KMS-11 (cell line): ENCODE results near the gene ATL3.
"Not testable (repeated sequence)": the region's sequence is repeated elsewhere in the genome, so short reads cannot be mapped to it uniquely, and the experiment has no call there.

ENCODE experiments used
- H2AFZ ChIP-seq: fragments of 200-600 bp; sonication (generic); 2 replicates; pipeline ENCODE4 v1.6.1; 2016; ENCODE audit warnings: antibody characterized with exemption, mixed run types, low read depth
- H3K27ac ChIP-seq: fragments of 200-600 bp; sonication (generic); 2 replicates; pipeline ENCODE4 v1.6.1; 2016; ENCODE audit warnings: mild to moderate bottlenecking, mixed run types
- H3K27me3 ChIP-seq: fragments of 200-600 bp; sonication (generic); 2 replicates; pipeline ENCODE4 v1.6.1; 2017; ENCODE audit warnings: mild to moderate bottlenecking, low read depth, mixed run types, moderate library complexity; ENCODE audit not compliant: insufficient read depth
- H3K36me3 ChIP-seq: fragments of 200-600 bp; sonication (generic); 2 replicates; pipeline ENCODE4 v1.6.1; 2017; ENCODE audit warnings: mild to moderate bottlenecking, mixed run types; ENCODE audit not compliant: insufficient read depth
- H3K4me1 ChIP-seq: fragments of 200-600 bp; sonication (generic); 2 replicates; pipeline ENCODE4 v1.6.1; 2016; ENCODE audit warnings: mild to moderate bottlenecking, low read depth, mixed run types; ENCODE audit not compliant: poor library complexity, severe bottlenecking
- H3K4me2 ChIP-seq: fragments of 200-600 bp; sonication (generic); 2 replicates; pipeline ENCODE4 v1.7.0; 2016; ENCODE audit warnings: mild to moderate bottlenecking, mixed run types
- H3K4me3 ChIP-seq: fragments of 200-600 bp; sonication (generic); IDR thresholded peaks from 2 replicates; pipeline ENCODE4 v1.6.1; 2017; ENCODE audit warnings: low read depth, low read length, mixed read lengths; ENCODE audit not compliant: insufficient read depth
- H3K79me2 ChIP-seq: fragments of 200-600 bp; sonication (generic); 2 replicates; pipeline ENCODE4 v1.6.1; 2016; ENCODE audit warnings: low read depth, mixed run types; ENCODE audit not compliant: insufficient read depth
- H3K9ac ChIP-seq: fragments of 200-600 bp; sonication (generic); 2 replicates; pipeline ENCODE4 v1.6.1; 2016; ENCODE audit warnings: mild to moderate bottlenecking, mixed run types
- H4K20me1 ChIP-seq: fragments of 200-600 bp; sonication (generic); 2 replicates; pipeline ENCODE4 v1.6.1; 2016; ENCODE audit warnings: mild to moderate bottlenecking, mixed run types; ENCODE audit not compliant: insufficient read depth
- CTCF ChIP-seq: fragments of 200-600 bp; sonication (generic); conservative IDR thresholded peaks from 2 replicates; pipeline ENCODE4 v1.6.1; 2017; ENCODE audit warnings: low read depth, mild to moderate bottlenecking, antibody characterized with exemption, low read length, moderate library complexity, mixed read lengths

Gene ATL3

GRCh38 chr11:63639199-63639832 is 31.9 kb downstream of the ATL3 start:
- Histone ChIP-seq H3K9ac (no peak overlapping the region), H3K27me3 (no peaks in the 10 kb centered on the region), H3K27ac (no peak overlapping the region), H2AFZ (no peak overlapping the region), H3K79me2 (no peaks in the 10 kb centered on the region), H3K4me2 (no peak overlapping the region), H3K36me3 (no peaks in the 10 kb centered on the region), H3K4me3 (no peak overlapping the region), H4K20me1 (no peaks in the 10 kb centered on the region), H3K4me1 (peaks cover 4% of the 10 kb centered on the region)
- peak; percentile 71 for TF ChIP-seq CTCF

GRCh38 chr11:63638436-63638835 is 32.7 kb downstream of the ATL3 start:
- not testable (repeated sequence) for H3K4me1 ChIP-seq, H3K27ac ChIP-seq, H3K4me3 ChIP-seq, H4K20me1 ChIP-seq, H3K9ac ChIP-seq, H2AFZ ChIP-seq, H3K27me3 ChIP-seq, H3K79me2 ChIP-seq, H3K36me3 ChIP-seq, H3K4me2 ChIP-seq

- Histone ChIP-seq H3K27ac (no peak overlapping the region), H3K79me2 (no peaks in the 10 kb centered on the region), H2AFZ (no peak overlapping the region), H3K4me2 (no peak overlapping the region), H3K4me1 (peaks cover 4% of the 10 kb centered on the region), H4K20me1 (no peaks in the 10 kb centered on the region), H3K36me3 (0 out of 2 replicates have a peak, but pooled peaks cover 6% of the 10 kb centered on the region), H3K27me3 (no peaks in the 10 kb centered on the region), H3K4me3 (no peak overlapping the region), H3K9ac (no peak overlapping the region)
- TF ChIP-seq CTCF = peak; percentile 89
Observed at GRCh38 chr11:63635762-63636465, 35.3 kb downstream of the ATL3 start.

- no peaks in the 10 kb centered on the region for H4K20me1 ChIP-seq
- no peaks in the 10 kb centered on the region for H3K79me2 ChIP-seq
- no peak overlapping the region for H3K9ac ChIP-seq
- peaks cover 6% of the 10 kb centered on the region for H3K4me1 ChIP-seq
- TF ChIP-seq CTCF = no peak
- H2AFZ ChIP-seq = no peak overlapping the region
- peaks cover 8% of the 10 kb centered on the region; the same call in 1 of the 2 replicates for H3K36me3 ChIP-seq
- H3K27ac ChIP-seq = no peak overlapping the region
- no peaks in the 10 kb centered on the region for H3K27me3 ChIP-seq
- H3K4me3 ChIP-seq = no peak overlapping the region
- no peak overlapping the region for H3K4me2 ChIP-seq
Observed at GRCh38 chr11:63629426-63629825, 41.8 kb downstream of the ATL3 start.
